Measurements from ENCODE around the gene PREX1. TPM values are rescaled to one million over a fixed set of nuclear protein-coding genes. Genes with fewer than 3 reads are reported as not detected.

Gene PREX1
- total and polyA plus RNA-seq, 2 donors (not counting 1 experiment from before 2014, with no cell fraction given) = 1.0 to 3.1 TPM

DNA sequence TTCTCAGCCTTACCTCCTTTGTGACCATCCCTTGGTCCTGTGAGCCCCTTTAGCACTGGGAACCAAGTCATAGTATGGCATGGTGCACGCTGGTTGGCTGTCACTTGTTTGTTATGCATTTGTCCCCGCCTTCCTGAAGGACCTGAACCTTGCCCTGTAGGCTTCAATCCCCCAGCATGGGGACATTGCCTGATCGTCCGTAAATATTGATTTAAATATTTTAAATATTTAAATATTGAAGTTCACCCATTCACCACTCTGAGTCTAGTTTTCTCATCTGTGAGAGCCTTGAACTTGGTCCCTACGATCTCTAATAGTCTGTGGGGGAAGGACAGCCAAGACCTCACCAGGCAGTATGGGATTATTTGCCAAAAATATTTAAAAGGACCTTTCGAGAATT is 23.8 kb upstream of the PREX1 start:
- DNase-seq (ENCODE audit: low read depth in 2 of 2) = no peak
- H3K9ac ChIP-seq (ENCODE audit: insufficient read depth, low read length) = no peak overlapping the region
- H2AFZ ChIP-seq (ENCODE audit: low read length) = no peak overlapping the region
- no peaks in the 10 kb centered on the region for H3K4me1 ChIP-seq (ENCODE audit: control insufficient read depth, extremely low read depth, insufficient read depth, low read length)
- H3K9me3 ChIP-seq (ENCODE audit: control insufficient read depth, insufficient read depth, low read depth, low read length) = no peaks in the 10 kb centered on the region
- H3K36me3 ChIP-seq (ENCODE audit: control insufficient read depth, insufficient read depth, low read length) = no peaks in the 10 kb centered on the region
- H3K79me2 ChIP-seq (ENCODE audit: control insufficient read depth, insufficient read depth, low read length) = no peaks in the 10 kb centered on the region
- TF ChIP-seq, protein P1, sequence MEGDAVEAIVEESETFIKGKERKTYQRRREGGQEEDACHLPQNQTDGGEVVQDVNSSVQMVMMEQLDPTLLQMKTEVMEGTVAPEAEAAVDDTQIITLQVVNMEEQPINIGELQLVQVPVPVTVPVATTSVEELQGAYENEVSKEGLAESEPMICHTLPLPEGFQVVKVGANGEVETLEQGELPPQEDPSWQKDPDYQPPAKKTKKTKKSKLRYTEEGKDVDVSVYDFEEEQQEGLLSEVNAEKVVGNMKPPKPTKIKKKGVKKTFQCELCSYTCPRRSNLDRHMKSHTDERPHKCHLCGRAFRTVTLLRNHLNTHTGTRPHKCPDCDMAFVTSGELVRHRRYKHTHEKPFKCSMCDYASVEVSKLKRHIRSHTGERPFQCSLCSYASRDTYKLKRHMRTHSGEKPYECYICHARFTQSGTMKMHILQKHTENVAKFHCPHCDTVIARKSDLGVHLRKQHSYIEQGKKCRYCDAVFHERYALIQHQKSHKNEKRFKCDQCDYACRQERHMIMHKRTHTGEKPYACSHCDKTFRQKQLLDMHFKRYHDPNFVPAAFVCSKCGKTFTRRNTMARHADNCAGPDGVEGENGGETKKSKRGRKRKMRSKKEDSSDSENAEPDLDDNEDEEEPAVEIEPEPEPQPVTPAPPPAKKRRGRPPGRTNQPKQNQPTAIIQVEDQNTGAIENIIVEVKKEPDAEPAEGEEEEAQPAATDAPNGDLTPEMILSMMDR (conservative IDR thresholded peaks at IDR 0.05 in 1 of 2, IDR thresholded peaks at IDR 0.05 in 1 of 2; ENCODE audit: low read depth in 1 of 2, low read length in 2 of 2) = no peak
- TF ChIP-seq EZH2 (IDR thresholded peaks at IDR 0.05; ENCODE audit: low read length, missing control alignments) = no peak
- H3K27me3 ChIP-seq (ENCODE audit: control insufficient read depth, insufficient read depth, low read length) = no peaks in the 10 kb centered on the region
- H3K4me3 ChIP-seq (replicated peaks in 1 of 4; ENCODE audit: control extremely low read depth in 1 of 4, insufficient read depth in 1 of 4, low read depth in 3 of 4, low read length in 4 of 4) = no peak overlapping the region
- no peak overlapping the region for H3K4me2 ChIP-seq (ENCODE audit: extremely low read depth, insufficient read depth, low read length)
- no peak overlapping the region for H3K27ac ChIP-seq (ENCODE audit: insufficient read depth, low read length)
- H4K20me1 ChIP-seq (ENCODE audit: control insufficient read depth, extremely low read depth, insufficient read depth, low read length) = no peaks in the 10 kb centered on the region

DNA sequence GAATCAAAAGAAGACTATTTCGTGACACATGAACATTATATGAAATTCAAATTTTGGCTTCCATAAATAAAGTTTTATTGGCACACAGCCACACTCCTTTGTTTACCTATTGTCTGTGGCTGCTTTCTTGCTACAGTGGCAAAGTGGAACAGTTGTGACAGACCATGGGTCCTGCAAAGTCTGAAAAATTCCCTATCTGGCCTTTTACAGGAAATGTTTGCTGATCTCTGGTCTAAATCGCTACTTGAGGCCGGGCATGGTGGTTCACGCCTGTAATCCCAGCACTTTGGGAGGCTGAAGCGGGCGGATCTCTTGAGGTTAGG is 23.1 kb upstream of the PREX1 start:
- H3K27me3 ChIP-seq (ENCODE audit: control insufficient read depth, insufficient read depth, low read length) = no peaks in the 10 kb centered on the region
- no peak overlapping the region for H3K4me2 ChIP-seq (ENCODE audit: extremely low read depth, insufficient read depth, low read length)
- no peak overlapping the region for H3K4me3 ChIP-seq (replicated peaks in 1 of 4; ENCODE audit: control extremely low read depth in 1 of 4, insufficient read depth in 1 of 4, low read depth in 3 of 4, low read length in 4 of 4)
- no peaks in the 10 kb centered on the region for H3K36me3 ChIP-seq (ENCODE audit: control insufficient read depth, insufficient read depth, low read length)
- TF ChIP-seq EZH2 (IDR thresholded peaks at IDR 0.05; ENCODE audit: low read length, missing control alignments) = no peak
- TF ChIP-seq, protein P1 (conservative IDR thresholded peaks at IDR 0.05 in 1 of 2, IDR thresholded peaks at IDR 0.05 in 1 of 2; ENCODE audit: low read depth in 1 of 2, low read length in 2 of 2) = no peak
- DNase-seq (ENCODE audit: low read depth in 2 of 2) = no peak
- H4K20me1 ChIP-seq (ENCODE audit: control insufficient read depth, extremely low read depth, insufficient read depth, low read length) = no peaks in the 10 kb centered on the region
- no peaks in the 10 kb centered on the region for H3K79me2 ChIP-seq (ENCODE audit: control insufficient read depth, insufficient read depth, low read length)
- H3K4me1 ChIP-seq (ENCODE audit: control insufficient read depth, extremely low read depth, insufficient read depth, low read length) = no peaks in the 10 kb centered on the region
- H3K9me3 ChIP-seq (ENCODE audit: control insufficient read depth, insufficient read depth, low read depth, low read length) = no peaks in the 10 kb centered on the region
- H3K9ac ChIP-seq (ENCODE audit: insufficient read depth, low read length) = no peak overlapping the region
- no peak overlapping the region for H2AFZ ChIP-seq (ENCODE audit: low read length)
- no peak overlapping the region for H3K27ac ChIP-seq (ENCODE audit: insufficient read depth, low read length)

DNA sequence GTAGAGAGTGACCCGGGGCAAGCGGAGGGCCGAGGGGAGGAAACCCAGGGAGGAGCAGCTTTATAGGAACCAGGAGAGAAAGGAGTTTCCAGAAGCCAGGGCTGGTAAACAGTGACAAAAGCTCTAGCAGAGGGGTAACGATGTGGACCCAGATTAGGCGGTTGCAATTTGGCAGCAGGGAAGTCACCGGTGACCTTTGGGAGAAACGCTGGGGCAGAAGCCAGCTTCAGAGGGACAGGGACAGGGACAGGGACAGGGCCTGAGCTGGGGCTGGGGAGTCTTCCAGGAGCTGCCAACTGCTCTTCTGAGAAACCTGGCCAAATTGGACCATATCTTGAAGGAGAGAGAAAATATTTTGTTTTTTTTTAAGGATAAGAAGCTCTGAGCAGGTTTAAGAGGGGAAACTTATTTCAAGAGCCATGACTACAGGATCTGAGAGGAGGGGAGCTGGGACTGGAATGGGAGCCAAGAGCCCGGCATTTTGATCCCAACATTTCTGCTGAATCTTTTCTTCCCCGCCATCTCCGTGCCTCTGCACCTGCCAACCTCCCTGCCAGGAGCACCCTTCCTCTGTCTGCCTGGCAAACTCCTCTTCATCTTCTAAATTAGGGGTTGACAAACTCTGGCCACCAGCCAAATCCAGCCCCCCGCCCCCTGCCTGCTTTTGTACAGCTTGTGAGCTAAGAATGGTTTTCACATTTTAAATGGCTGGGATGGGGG is 22.6 kb upstream of the PREX1 start:
- Histone ChIP-seq H3K79me2 (ENCODE audit: control insufficient read depth, insufficient read depth, low read length) (no peaks in the 10 kb centered on the region), H3K9ac (ENCODE audit: insufficient read depth, low read length) (no peak overlapping the region)
- TF ChIP-seq, protein P1 (conservative IDR thresholded peaks at IDR 0.05 in 1 of 2, IDR thresholded peaks at IDR 0.05 in 1 of 2; ENCODE audit: low read depth in 1 of 2, low read length in 2 of 2) = no peak
- no peak for TF ChIP-seq EZH2 (IDR thresholded peaks at IDR 0.05; ENCODE audit: low read length, missing control alignments)

More for the DNA sequence above, 22.6 kb upstream of the PREX1 start:
- H3K36me3 ChIP-seq (ENCODE audit: control insufficient read depth, insufficient read depth, low read length) = no peaks in the 10 kb centered on the region
- H3K27ac ChIP-seq (ENCODE audit: insufficient read depth, low read length) = no peak overlapping the region
- H3K4me1 ChIP-seq (ENCODE audit: control insufficient read depth, extremely low read depth, insufficient read depth, low read length) = no peaks in the 10 kb centered on the region
- H2AFZ ChIP-seq (ENCODE audit: low read length) = no peak overlapping the region
- no peaks in the 10 kb centered on the region for H3K9me3 ChIP-seq (ENCODE audit: control insufficient read depth, insufficient read depth, low read depth, low read length)
- DNase-seq (ENCODE audit: low read depth in 2 of 2) = no peak
- H4K20me1 ChIP-seq (ENCODE audit: control insufficient read depth, extremely low read depth, insufficient read depth, low read length) = no peaks in the 10 kb centered on the region
- H3K4me3 ChIP-seq (replicated peaks in 1 of 4; ENCODE audit: control extremely low read depth in 1 of 4, insufficient read depth in 1 of 4, low read depth in 3 of 4, low read length in 4 of 4) = no peak overlapping the region
- H3K4me2 ChIP-seq (ENCODE audit: extremely low read depth, insufficient read depth, low read length) = no peak overlapping the region
- H3K27me3 ChIP-seq (ENCODE audit: control insufficient read depth, insufficient read depth, low read length) = no peaks in the 10 kb centered on the region

All from fibroblast of lung (primary cell).